HepG2 (cell line): ENCODE measurements around the gene MLYCD. TPM values are rescaled to one million over a fixed set of nuclear protein-coding genes. Genes with fewer than 3 reads are reported as not detected.

Experiments used
- ATAC-seq: fragments of 200-7000 bp; cut with Tn5 transposase; 3 replicates; pipeline ENCODE4 v1.9.1; 2020; ENCODE audit warnings: mild to moderate bottlenecking, moderate library complexity
- BruUV-seq: library from RNA; stranded (reverse); fragments of 400-500 nt; replicated peaks from 2 replicates; lab custom pipeline; 2021; lab: Mats Ljungman, UMichigan
- CTCF ChIA-PET: fragments of 300-600 bp; formaldehyde crosslinking; extraction: SDS; loops from one replicate; lab custom pipeline; 2021; ENCODE audit warnings: low total read pairs, inconsistent platforms, low intra/inter-chr PET ratio; lab: Yijun Ruan, JAX
- POLR2A ChIA-PET: fragments of 350-600 bp; sonication (Branson Sonifier 250); formaldehyde crosslinking; loops from one replicate; lab custom pipeline; 2020; ENCODE audit warnings: antibody characterized with exemption, inconsistent platforms; lab: Yijun Ruan, JAX
- DNase-seq: peaks from one replicate; pipeline ENCODE4 v3.0.0-alpha.2; 2015; ENCODE audit warnings: low spot score
- FAIRE-seq: peaks from 3 replicates; lab custom pipeline; 2011; peaks lifted over from hg19 to GRCh38; lab: Jason Lieb, UNC
- H2AFZ ChIP-seq: one replicate; pipeline ENCODE4 v1.6.1; 2011; ENCODE audit warnings: low read length, inconsistent platforms
- H3K27ac ChIP-seq: fragments of 300-600 bp; 3 replicates; pipeline ENCODE4 v1.8.0; 2011; ENCODE audit warnings: mixed run types, mild to moderate bottlenecking, mixed read lengths, low read length, inconsistent platforms; ENCODE audit not compliant: insufficient read depth; ENCODE audit errors: extremely low read length
- H3K27me3 ChIP-seq, 2 experiments: fragments of 200-600 bp in 1 of 2; 2 replicates in 1 of 2; 3 replicates in 1 of 2; pipeline versions ENCODE4 v1.6.0 to v1.8.0; 2011; ENCODE audit warnings: low read length in 2 of 2, mild to moderate bottlenecking in 2 of 2, moderate library complexity in 2 of 2, inconsistent platforms in 1 of 2; ENCODE audit not compliant: insufficient read depth in 2 of 2, control insufficient read depth in 1 of 2
- H3K36me3 ChIP-seq, 2 experiments: fragments of 200-600 bp in 1 of 2; replicated peaks in 1 of 2; 2 replicates in 1 of 2; 3 replicates in 1 of 2; pipeline versions ENCODE4 v1.5.1 to v1.8.0; 2011; ENCODE audit warnings: low read length in 2 of 2, inconsistent platforms in 1 of 2; ENCODE audit not compliant: insufficient read depth in 2 of 2, control insufficient read depth in 1 of 2
- H3K4me1 ChIP-seq: 2 replicates; pipeline ENCODE4 v1.5.1; 2012; ENCODE audit warnings: low read length, inconsistent platforms; ENCODE audit not compliant: insufficient read depth
- H3K4me2 ChIP-seq: 2 replicates; pipeline ENCODE4 v1.6.0; 2011; ENCODE audit warnings: low read depth, low read length, inconsistent platforms
- H3K4me3 ChIP-seq, 3 experiments: fragments of 200-600 bp in 1 of 3; sonication (generic), shearing (Covaris generic) in 1 of 3; replicated peaks in 1 of 3; 2 replicates each; pipeline ENCODE4 v1.5.1; 2011 to 2016; ENCODE audit warnings: low read length in 3 of 3, inconsistent platforms in 2 of 3, low read depth in 2 of 3, mild to moderate bottlenecking in 2 of 3, control low read depth in 1 of 3, mixed read lengths in 1 of 3; ENCODE audit not compliant: insufficient read depth in 1 of 3
- H3K79me2 ChIP-seq: one replicate; pipeline ENCODE4 v1.6.1; 2011; ENCODE audit warnings: low read length, inconsistent platforms; ENCODE audit not compliant: insufficient read depth
- H3K9ac ChIP-seq: 2 replicates; pipeline ENCODE4 v1.6.0; 2011; ENCODE audit warnings: mild to moderate bottlenecking, low read depth, low read length, inconsistent platforms; ENCODE audit not compliant: insufficient read depth
- H3K9me3 ChIP-seq: 2 replicates; pipeline ENCODE4 v1.5.1; 2012; ENCODE audit warnings: mild to moderate bottlenecking, low read length
- H4K20me1 ChIP-seq: 2 replicates; pipeline ENCODE4 v1.6.0; 2011; ENCODE audit warnings: inconsistent platforms, mild to moderate bottlenecking, low read length, moderate library complexity; ENCODE audit not compliant: insufficient read depth
- ZNF343 ChIP-seq: sonication (generic); formaldehyde crosslinking; IDR thresholded peaks from 2 replicates; pipeline ENCODE4 v1.4.0; 2020; ENCODE audit warnings: mild to moderate bottlenecking, missing genetic modification reagents
- WGBS: methylation state at CpG from one replicate; pipeline ENCODE4 v1.1.6; 2017; ENCODE audit warnings: low lambda C conversion rate; 5-methylcytosine and 5-hydroxymethylcytosine counted together
- in situ Hi-C: cut with HindIII; loops from 2 replicates; pipeline ENCODE4 v1.10.0; 2017; ENCODE audit warnings: low pct_unique_long_range_greater_than_20kb; ENCODE audit not compliant: extremely low pct_ligation_motif_present
- intact Hi-C: fragments of 100-400 bp; cut with micrococcal nuclease; formaldehyde crosslinking; loops from one replicate; pipeline ENCODE4 v1.10.0; 2022; ENCODE audit not compliant: unreplicated experiment
- polyA plus RNA-seq, 8 experiments: library from polyadenylated mRNA; depleted of rRNA in 3 of 8; stranded (reverse) in 7 of 8; unstranded in 1 of 8; fragments of >200 nt; fragmentation: Illumina TruSeq in 4 of 8; extraction: Trizol in 4 of 8; gene quantifications; 2 replicates each; pipeline versions ENCODE4 v1.2.1 to v1.2.3, GENCODE V29; 2011 to 2016; ENCODE audit warnings: low read depth in 4 of 8, missing spikeins in 1 of 8, mixed read lengths in 1 of 8; ENCODE audit not compliant: insufficient read depth in 1 of 8
- total RNA-seq, 5 experiments: library from RNA; depleted of rRNA; stranded (reverse); fragments of >200 nt; fragmentation: Illumina TruSeq; extraction: Trizol; gene quantifications; 2 replicates each; pipeline ENCODE4 v1.2.3, GENCODE V29; 2016; ENCODE audit warnings: low read depth in 1 of 5
- TF ChIP-seq, protein P1 (sequence below), 2 experiments: sonication (generic) in 1 of 2; formaldehyde crosslinking in 1 of 2; IDR thresholded peaks; 2 replicates each; pipeline versions ENCODE4 v1.5.1 to v1.6.1; 2011 to 2020; ENCODE audit warnings: borderline replicate concordance in 1 of 2, low read depth in 1 of 2, low read length in 1 of 2, mild to moderate bottlenecking in 1 of 2, missing genetic modification reagents in 1 of 2, moderate library complexity in 1 of 2

The MLYCD gene
- total and polyA plus RNA-seq, 2 of the 13 experiments (the other 11 are each of a cell fraction or from before 2014, with no cell fraction given): 1.8 to 4.0 TPM

DNA sequence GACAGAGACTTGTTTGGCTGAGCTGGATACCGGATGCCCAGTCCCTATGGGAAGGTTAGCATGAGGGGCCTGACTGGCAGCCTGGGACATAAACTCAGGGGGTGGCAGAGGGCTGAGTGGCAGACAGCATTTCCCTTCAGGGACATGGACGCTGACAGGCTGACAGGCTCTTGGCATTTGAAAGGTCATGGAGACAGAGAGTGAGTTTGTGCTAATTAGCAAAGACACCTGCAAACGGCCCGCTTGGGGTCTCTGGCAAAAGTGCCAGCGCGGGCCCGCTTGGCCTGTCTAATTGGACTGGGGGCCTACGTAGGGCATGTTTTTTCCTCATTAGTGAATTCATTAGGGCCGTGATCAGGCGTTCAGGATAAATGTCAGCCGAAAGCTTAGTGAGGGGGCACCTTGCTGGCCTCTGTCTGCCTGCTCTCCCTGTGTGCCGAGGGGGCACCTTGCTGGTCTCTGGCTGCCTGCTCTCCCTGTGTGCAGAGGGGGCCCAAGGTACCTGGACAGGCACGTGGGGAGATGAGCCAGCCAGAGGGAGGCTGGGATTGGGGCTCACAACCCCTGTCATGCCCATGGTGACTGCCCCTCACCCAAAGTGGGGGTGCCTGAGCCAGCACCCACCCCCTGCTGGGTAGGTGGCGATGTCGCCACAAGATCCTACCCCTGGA is 76.8 kb downstream of the MLYCD start:
- no peak for TF ChIP-seq ZNF343
- TF ChIP-seq, protein P1, sequence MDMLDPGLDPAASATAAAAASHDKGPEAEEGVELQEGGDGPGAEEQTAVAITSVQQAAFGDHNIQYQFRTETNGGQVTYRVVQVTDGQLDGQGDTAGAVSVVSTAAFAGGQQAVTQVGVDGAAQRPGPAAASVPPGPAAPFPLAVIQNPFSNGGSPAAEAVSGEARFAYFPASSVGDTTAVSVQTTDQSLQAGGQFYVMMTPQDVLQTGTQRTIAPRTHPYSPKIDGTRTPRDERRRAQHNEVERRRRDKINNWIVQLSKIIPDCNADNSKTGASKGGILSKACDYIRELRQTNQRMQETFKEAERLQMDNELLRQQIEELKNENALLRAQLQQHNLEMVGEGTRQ (IDR thresholded peaks at IDR 0.05; ENCODE audit: low read depth, low read length): no peak
- TF ChIP-seq, protein P1 (CRISPR knock-in tag; IDR thresholded peaks at IDR 0.05; ENCODE audit: borderline replicate concordance): no peak
- no peak for ATAC-seq

More for the DNA sequence above, 76.8 kb downstream of the MLYCD start:
- H3K4me2 ChIP-seq: no peak overlapping the region
- H3K4me3 ChIP-seq: no peak overlapping the region
- ChIA-PET POLR2A (no interaction called here), CTCF (no interaction called here)
- H3K27ac ChIP-seq: no peak overlapping the region
- H2AFZ ChIP-seq: no peak overlapping the region
- H3K79me2 ChIP-seq: no peaks in the 10 kb centered on the region
- H3K27me3 ChIP-seq: peaks cover 5 to 47% of the 10 kb centered on the region in 2 experiments; a peak in 4 of 5 replicates
- peaks cover 14% of the 10 kb centered on the region for H3K4me1 ChIP-seq
- BruUV-seq: no TSS peak
- intact Hi-C loops (no loop called here), in situ Hi-C loops (no loop called here)
- 54% methylated on average over 15 of the region's 15 CpGs for WGBS
- peaks cover 17% of the 10 kb centered on the region for H3K9me3 ChIP-seq
- FAIRE-seq: no peak
- no peaks in the 10 kb centered on the region for H3K36me3 ChIP-seq
- no peak overlapping the region for H3K9ac ChIP-seq
- no peak for DNase-seq
- H4K20me1 ChIP-seq: no peaks in the 10 kb centered on the region

Other genes starting within 250 kb of the MLYCD start
- gene HSBP1, start 91.1 kb upstream of the MLYCD start, total RNA-seq (2016; rRNA removed; fragmentation: Illumina TruSeq; extraction: Trizol): 292 and 469 TPM in 2 replicates
- 209 and 249 TPM in 2 replicates for gene HSBP1, start 91.1 kb upstream of the MLYCD start, polyA plus RNA-seq (2011; rRNA removed)
- 18.1 and 27.1 TPM in 2 replicates for gene OSGIN1, start 54.1 kb downstream of the MLYCD start, total RNA-seq (2016; rRNA removed; fragmentation: Illumina TruSeq; extraction: Trizol)
- 20.5 and 26.5 TPM in 2 replicates for gene OSGIN1, start 54.1 kb downstream of the MLYCD start, polyA plus RNA-seq (2011; rRNA removed)
- gene NECAB2, start 69.1 kb downstream of the MLYCD start, total RNA-seq (2016; rRNA removed; fragmentation: Illumina TruSeq; extraction: Trizol): 0.49 TPM in 1 of 2 replicates, not detected in the other
- 0.21 TPM in 1 of 2 replicates, not detected in the other for gene NECAB2, start 69.1 kb downstream of the MLYCD start, polyA plus RNA-seq (2011; rRNA removed)
- gene SLC38A8, start 143.7 kb downstream of the MLYCD start, total RNA-seq (2016; rRNA removed; fragmentation: Illumina TruSeq; extraction: Trizol): 0.24 TPM in 1 of 2 replicates, not detected in the other
- 0.37 and 0.61 TPM in 2 replicates for gene SLC38A8, start 143.7 kb downstream of the MLYCD start, polyA plus RNA-seq (2011; rRNA removed)
- 42.0 and 56.7 TPM in 2 replicates for gene MBTPS1, start 217.8 kb downstream of the MLYCD start, total RNA-seq (2016; rRNA removed; fragmentation: Illumina TruSeq; extraction: Trizol)
- 83.4 and 91.3 TPM in 2 replicates for gene MBTPS1, start 217.8 kb downstream of the MLYCD start, polyA plus RNA-seq (2011; rRNA removed)
- gene HSDL1, start 246.1 kb downstream of the MLYCD start, total RNA-seq (2016; rRNA removed; fragmentation: Illumina TruSeq; extraction: Trizol): 41.0 and 49.7 TPM in 2 replicates
- gene HSDL1, start 246.1 kb downstream of the MLYCD start, polyA plus RNA-seq (2011; rRNA removed): 38.5 and 49.2 TPM in 2 replicates
- gene DNAAF1, start 246.2 kb downstream of the MLYCD start, total RNA-seq (2016; rRNA removed; fragmentation: Illumina TruSeq; extraction: Trizol): 0.04 TPM in 1 of 2 replicates, not detected in the other
- 0.07 TPM in 1 of 2 replicates, not detected in the other for gene DNAAF1, start 246.2 kb downstream of the MLYCD start, polyA plus RNA-seq (2011; rRNA removed)